BJ (cell line): ENCODE data around the gene CEP41. TPM values are rescaled to one million over a fixed set of nuclear protein-coding genes. Genes with fewer than 3 reads are reported as not detected.

Source experiments
- CTCF ChIA-PET: fragments of 350-600 bp; formaldehyde crosslinking; extraction: SDS; loops from one replicate; lab custom pipeline; 2021; ENCODE audit warnings: antibody characterized with exemption, inconsistent platforms; lab: Yijun Ruan, JAX
- POLR2A ChIA-PET: fragments of 300-600 bp; sonication (Branson Sonifier 250); formaldehyde crosslinking; extraction: SDS; loops from one replicate; lab custom pipeline; 2021; ENCODE audit warnings: antibody characterized with exemption; lab: Charles Lee
- DNase-seq: peaks from one replicate; pipeline ENCODE4 v3.0.0-alpha.2; 2011; ENCODE audit warnings: low read depth
- H3K27me3 ChIP-seq: 2 replicates; pipeline ENCODE4 v1.6.0; 2011; ENCODE audit warnings: low read length; ENCODE audit not compliant: control insufficient read depth, insufficient read depth
- H3K36me3 ChIP-seq: 2 replicates; pipeline ENCODE4 v1.5.1; 2011; ENCODE audit warnings: low read length; ENCODE audit not compliant: control insufficient read depth, insufficient read depth
- H3K4me3 ChIP-seq: 2 replicates; pipeline ENCODE4 v1.5.1; 2011; ENCODE audit warnings: low read depth, mild to moderate bottlenecking, control low read depth, low read length
- CTCF ChIP-seq: IDR thresholded peaks from 2 replicates; pipeline ENCODE4 v1.5.1; 2011; ENCODE audit warnings: low read depth, mild to moderate bottlenecking, control low read depth, inconsistent platforms, low read length, moderate library complexity; ENCODE audit not compliant: insufficient read depth
- polyA minus RNA-seq: library from RNA; depleted of rRNA, polyadenylated mRNA; stranded (reverse); fragments of >200 nt; gene quantifications from 2 replicates; pipeline ENCODE4 v1.2.3, GENCODE V29; 2011; rRNA and poly(A)+ RNA removed
- polyA plus RNA-seq: library from polyadenylated mRNA; depleted of rRNA; stranded (reverse); fragments of >200 nt; gene quantifications from 2 replicates; pipeline ENCODE4 v1.2.3, GENCODE V29; 2011; rRNA removed

Gene CEP41
- polyA plus RNA-seq (24.2 and 24.5 TPM in 2 replicates), polyA minus RNA-seq (11.6 and 17.6 TPM in 2 replicates)

GRCh38 chr7:130440527-130441365 is at the start of gene CEP41:
Gene CEP41, minus strand, starts transcription at chr7:130441016. Its CDS starts 50 bp downstream, at chr7:130440966.
- DNase-seq, result peak; percentile 82
- CTCF ChIA-PET, result interaction anchor here (0.6 to 1.2 kb wide), 2 partner anchors 10 to 110 kb away, joined by 3 read pairs; no protein-coding TSS in a partner anchor
- POLR2A ChIA-PET, result no interaction called here
- Histone ChIP-seq H3K36me3 (no peaks in the 10 kb centered on the region), H3K27me3 (no peaks in the 10 kb centered on the region), H3K4me3 (peak within 1 kb of the TSS; percentile 79)
- no peak for TF ChIP-seq CTCF

GRCh38 chr7:130490311-130490791 is 49.5 kb upstream of the CEP41 start:
- H3K36me3 ChIP-seq, result no peaks in the 10 kb centered on the region
- DNase-seq, result no peak
- H3K4me3 ChIP-seq, result no peak overlapping the region
- no peak for TF ChIP-seq CTCF
- peaks cover 5% of the 10 kb centered on the region; the same call in 1 of the 2 replicates for H3K27me3 ChIP-seq
- ChIA-PET POLR2A (no interaction called here), CTCF (no interaction called here)

GRCh38 chr7:130489140-130489983 is 48.5 kb upstream of the CEP41 start:
- Histone ChIP-seq H3K36me3 (no peaks in the 10 kb centered on the region), H3K4me3 (no peak overlapping the region), H3K27me3 (peaks cover 6% of the 10 kb centered on the region; the same call in 1 of the 2 replicates)
- ChIA-PET CTCF (no interaction called here), POLR2A (no interaction called here)
- DNase-seq, result no peak
- no peak for TF ChIP-seq CTCF

GRCh38 chr7:130488392-130489139 is 47.8 kb upstream of the CEP41 start:
- ChIA-PET POLR2A (no interaction called here), CTCF (no interaction called here)
- no peaks in the 10 kb centered on the region for H3K36me3 ChIP-seq
- H3K4me3 ChIP-seq, result no peak overlapping the region
- peaks cover 6% of the 10 kb centered on the region; the same call in 1 of the 2 replicates for H3K27me3 ChIP-seq
- DNase-seq, result no peak
- no peak for TF ChIP-seq CTCF
